IMR-90 (cell line): ENCODE results near the gene SERPINB1. TPM values are rescaled to one million over a fixed set of nuclear protein-coding genes. Genes with fewer than 3 reads are reported as not detected.

Experiments used
- ATAC-seq: fragments of 200-7000 bp; cut with Tn5 transposase; 2 replicates; pipeline ENCODE4 v1.9.1; 2020; ENCODE audit warnings: low read depth, mild to moderate bottlenecking, moderate library complexity
- BruUV-seq: library from RNA; stranded (reverse); fragments of 400-500 nt; replicated peaks from 2 replicates; lab custom pipeline; 2021; lab: Mats Ljungman, UMichigan
- CTCF ChIA-PET: fragments of 300-600 bp; formaldehyde crosslinking; extraction: SDS; loops from one replicate; lab custom pipeline; 2021; ENCODE audit warnings: antibody characterized with exemption; lab: Yijun Ruan, JAX
- POLR2A ChIA-PET: fragments of 300-600 bp; sonication (Branson Sonifier 250); formaldehyde crosslinking; loops from one replicate; lab custom pipeline; 2022; ENCODE audit warnings: antibody characterized with exemption; ENCODE audit not compliant: unreplicated experiment; lab: Charles Lee
- DNase-seq: peaks from one replicate; pipeline ENCODE4 v3.0.0; 2013
- H2AFZ ChIP-seq: replicated peaks from 2 replicates; pipeline ENCODE3; 2013; ENCODE audit warnings: low read length, mild to moderate bottlenecking; ENCODE audit not compliant: poor library complexity
- H2AK5ac ChIP-seq: 2 replicates; pipeline ENCODE4 v1.6.1; 2013; ENCODE audit warnings: low read depth, low read length, inconsistent platforms
- H2AK9ac ChIP-seq: replicated peaks from 2 replicates; pipeline ENCODE3; 2013; ENCODE audit warnings: mild to moderate bottlenecking, low read depth, low read length, moderate library complexity; ENCODE audit not compliant: poor library complexity
- H2BK120ac ChIP-seq: 2 replicates; pipeline ENCODE4 v1.6.1; 2013; ENCODE audit warnings: low read depth, low read length, inconsistent platforms
- H2BK15ac ChIP-seq: 3 replicates; pipeline ENCODE4 v1.6.1; 2013; ENCODE audit warnings: low read depth, low read length, inconsistent platforms
- H2BK20ac ChIP-seq: 2 replicates; pipeline ENCODE4 v1.6.1; 2013; ENCODE audit warnings: low read depth, mild to moderate bottlenecking, inconsistent platforms, low read length, moderate library complexity
- H2BK5ac ChIP-seq: 2 replicates; pipeline ENCODE4 v1.6.1; 2013; ENCODE audit warnings: mild to moderate bottlenecking, low read depth, low read length, inconsistent platforms; ENCODE audit not compliant: poor library complexity, severe bottlenecking
- H3K14ac ChIP-seq: replicated peaks from 2 replicates; pipeline ENCODE4 v1.6.1; 2013; ENCODE audit warnings: low read depth, low read length, inconsistent platforms
- H3K18ac ChIP-seq: 2 replicates; pipeline ENCODE4 v1.6.1; 2013; ENCODE audit warnings: low read depth, low read length, control low read depth
- H3K23ac ChIP-seq: 2 replicates; pipeline ENCODE4 v1.6.1; 2013; ENCODE audit warnings: low read depth, low read length, inconsistent platforms
- H3K27ac ChIP-seq: 2 replicates; pipeline ENCODE4 v1.5.1; 2013; ENCODE audit warnings: mild to moderate bottlenecking, control low read depth, low read length; ENCODE audit not compliant: insufficient read depth
- H3K27me3 ChIP-seq: 2 replicates; pipeline ENCODE4 v1.6.1; 2013; ENCODE audit warnings: low read length; ENCODE audit not compliant: control insufficient read depth, insufficient read depth
- H3K36me3 ChIP-seq: 2 replicates; pipeline ENCODE4 v1.6.1; 2013; ENCODE audit warnings: low read length, mixed read lengths; ENCODE audit not compliant: control insufficient read depth, insufficient read depth
- H3K4ac ChIP-seq: 2 replicates; pipeline ENCODE4 v1.6.1; 2013; ENCODE audit warnings: low read depth, low read length, inconsistent platforms
- H3K4me1 ChIP-seq: 2 replicates; pipeline ENCODE4 v1.6.1; 2013; ENCODE audit warnings: low read length, mixed read lengths; ENCODE audit not compliant: control insufficient read depth, insufficient read depth
- H3K4me2 ChIP-seq: 2 replicates; pipeline ENCODE4 v1.6.1; 2013; ENCODE audit warnings: low read depth, mild to moderate bottlenecking, control low read depth, low read length, moderate library complexity
- H3K4me3 ChIP-seq: 2 replicates; pipeline ENCODE4 v1.5.1; 2013; ENCODE audit warnings: low read depth, mild to moderate bottlenecking, control low read depth, low read length, moderate library complexity; ENCODE audit not compliant: insufficient read depth
- H3K56ac ChIP-seq: 2 replicates; pipeline ENCODE4 v1.6.1; 2013; ENCODE audit warnings: low read length, inconsistent platforms; ENCODE audit not compliant: insufficient read depth; ENCODE audit errors: extremely low read depth
- H3K79me1 ChIP-seq, 2 experiments: 2 replicates each; pipeline ENCODE4 v1.6.1; 2013; ENCODE audit warnings: low read length in 2 of 2, inconsistent platforms in 1 of 2, low read depth in 1 of 2
- H3K9ac ChIP-seq: 2 replicates; pipeline ENCODE4 v1.6.1; 2013; ENCODE audit warnings: low read depth, low read length, control low read depth
- H3K9me1 ChIP-seq: 2 replicates; pipeline ENCODE4 v1.6.1; 2013; ENCODE audit warnings: low read length, inconsistent platforms; ENCODE audit not compliant: insufficient read depth
- H3K9me3 ChIP-seq: 2 replicates; pipeline ENCODE4 v1.6.1; 2013; ENCODE audit warnings: low read length; ENCODE audit not compliant: control insufficient read depth, insufficient read depth
- H4K20me1 ChIP-seq: 2 replicates; pipeline ENCODE4 v1.6.1; 2013; ENCODE audit warnings: low read length, inconsistent platforms; ENCODE audit not compliant: insufficient read depth
- H4K5ac ChIP-seq: 2 replicates; pipeline ENCODE4 v1.6.1; 2013; ENCODE audit warnings: mild to moderate bottlenecking, low read depth, low read length, control low read depth
- H4K8ac ChIP-seq, 2 experiments: 2 replicates each; pipeline ENCODE4 v1.6.1; 2013; ENCODE audit warnings: low read depth in 2 of 2, low read length in 2 of 2, control low read depth in 1 of 2, inconsistent platforms in 1 of 2
- H4K91ac ChIP-seq: 2 replicates; pipeline ENCODE4 v1.6.1; 2013; ENCODE audit warnings: low read depth, low read length, inconsistent platforms; ENCODE audit not compliant: insufficient read depth
- CEBPB ChIP-seq: IDR thresholded peaks from 2 replicates; pipeline ENCODE4 v1.6.1; 2012; ENCODE audit warnings: low read depth, low read length, improper control_type of control experiment
- RCOR1 ChIP-seq: IDR thresholded peaks from 2 replicates; pipeline ENCODE4 v1.6.1; 2012; ENCODE audit warnings: mild to moderate bottlenecking, low read length, improper control_type of control experiment; ENCODE audit not compliant: insufficient replicate concordance
- WGBS, 2 experiments: methylation state at CpG; one replicate each; pipeline versions ENCODE4 v1.1.5 to v1.1.7; 2013; ENCODE audit warnings: missing lambda C conversion rate in 2 of 2; ENCODE audit not compliant: insufficient read length in 1 of 2; ENCODE audit errors: extremely low coverage in 2 of 2; 5-methylcytosine and 5-hydroxymethylcytosine counted together
- dilution Hi-C: fragments of 300-500 bp; cut with HindIII; formaldehyde crosslinking; loops from one replicate; pipeline ENCODE4 v1.14.3; 2018; ENCODE audit warnings: low sequenced_read_pairs; ENCODE audit not compliant: unreplicated experiment
- in situ Hi-C: fragments of 300-500 bp; cut with MboI; formaldehyde crosslinking; loops from 3 replicates; pipeline ENCODE4 v1.14.3; 2019; ENCODE audit warnings: low sequenced_read_pairs, inconsistent platforms, mixed read lengths
- intact Hi-C: fragments of 100-400 bp; cut with micrococcal nuclease; formaldehyde crosslinking; loops from 2 replicates; pipeline ENCODE4 v1.10.0; 2022
- polyA plus RNA-seq, 3 experiments: library from polyadenylated mRNA; depleted of rRNA; stranded (reverse); fragments of >200 nt; gene quantifications; 2 replicates each; pipeline ENCODE4 v1.2.3, GENCODE V29; 2012; ENCODE audit warnings: low replicate concordance in 1 of 3
- total RNA-seq: library from RNA; depleted of rRNA; stranded (reverse); fragments of >200 nt; gene quantifications from 2 replicates; pipeline ENCODE4 v1.2.3, GENCODE V29; 2012

Gene SERPINB1
- total and polyA plus RNA-seq, 2 of the 4 experiments (the other 2 are of a cell fraction) = 6.1 to 9.1 TPM

DNA sequence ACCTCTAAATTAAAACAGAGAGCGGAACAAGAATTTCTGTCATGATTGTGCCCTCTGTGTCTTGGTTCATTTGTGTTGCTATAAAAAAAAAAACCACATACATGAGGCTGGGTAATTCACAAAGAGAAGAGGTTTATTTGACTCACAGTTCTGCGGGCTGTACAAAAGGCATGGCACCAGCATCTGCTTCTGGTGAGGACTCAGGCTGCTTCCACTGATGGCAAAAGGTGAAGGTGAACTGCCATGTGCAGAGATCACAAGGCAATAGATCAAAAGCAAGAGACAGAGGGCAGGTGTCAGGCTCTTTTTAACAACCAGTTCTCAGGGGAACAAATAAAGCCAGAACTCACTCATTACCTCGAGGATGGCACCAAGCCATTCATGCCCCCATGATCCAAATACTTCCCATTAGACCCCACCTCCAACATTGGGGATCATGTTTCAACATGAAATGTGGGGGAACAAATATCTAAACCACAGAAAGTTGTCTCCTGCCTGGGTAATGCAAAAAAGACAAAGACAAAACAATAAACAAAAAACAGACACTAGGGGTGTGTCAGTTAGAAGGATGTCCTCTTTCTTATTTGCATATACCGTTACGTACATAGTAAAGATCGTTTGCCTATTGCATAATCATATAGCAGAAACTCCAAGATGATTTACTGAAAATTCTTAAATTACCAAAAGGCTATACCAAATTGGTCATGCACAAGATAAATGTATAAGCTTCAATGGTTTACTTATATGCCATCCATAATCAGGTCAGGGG lies 44.5 kb upstream of the SERPINB1 start:
- Histone ChIP-seq H4K91ac (no peak overlapping the region), H4K5ac (no peak overlapping the region), H2AK5ac (no peak overlapping the region), H3K9me3 (no peaks in the 10 kb centered on the region), H3K14ac (no peak overlapping the region), H2BK5ac (no peak overlapping the region), H3K9ac (no peak overlapping the region), H3K36me3 (peaks cover 12% of the 10 kb centered on the region), H2BK120ac (no peak overlapping the region), H2AK9ac (no peak overlapping the region), H4K20me1 (no peaks in the 10 kb centered on the region), H3K18ac (no peak overlapping the region), H2AFZ (no peak overlapping the region), H3K4me3 (no peak overlapping the region), H2BK15ac (no peak overlapping the region), H3K23ac (no peak overlapping the region), H3K27ac (no peak overlapping the region), H3K4me2 (no peak overlapping the region), H3K4me1 (no peaks in the 10 kb centered on the region), H3K56ac (no peak overlapping the region), H3K4ac (no peak overlapping the region), H3K27me3 (no peaks in the 10 kb centered on the region), H3K9me1 (peaks cover 3% of the 10 kb centered on the region; the same call in 1 of the 2 replicates), H4K8ac (no peak overlapping the region), H3K79me1 (no peaks in the 10 kb centered on the region), H2BK20ac (no peak overlapping the region)
- DNase-seq (no peak), ATAC-seq (no peak)
- TF ChIP-seq RCOR1 (no peak), CEBPB (peak; percentile 71)
- ChIA-PET POLR2A (no interaction called here), CTCF (no interaction called here)
- intact Hi-C loops (no loop called here), dilution Hi-C loops (no loop called here), in situ Hi-C loops (no loop called here)
- BruUV-seq = no TSS peak
- 80% methylated on average over 1 of the region's 6 CpGs; no CpG with 5 or more reads in 1 of the 2 experiments for WGBS, 2 experiments
